ENCODE results near the gene DCLK2.
"Not testable (repeated sequence)": the region's sequence is repeated elsewhere in the genome, so short reads cannot be mapped to it uniquely, and the experiment has no call there.

DCLK2 gene

DNA sequence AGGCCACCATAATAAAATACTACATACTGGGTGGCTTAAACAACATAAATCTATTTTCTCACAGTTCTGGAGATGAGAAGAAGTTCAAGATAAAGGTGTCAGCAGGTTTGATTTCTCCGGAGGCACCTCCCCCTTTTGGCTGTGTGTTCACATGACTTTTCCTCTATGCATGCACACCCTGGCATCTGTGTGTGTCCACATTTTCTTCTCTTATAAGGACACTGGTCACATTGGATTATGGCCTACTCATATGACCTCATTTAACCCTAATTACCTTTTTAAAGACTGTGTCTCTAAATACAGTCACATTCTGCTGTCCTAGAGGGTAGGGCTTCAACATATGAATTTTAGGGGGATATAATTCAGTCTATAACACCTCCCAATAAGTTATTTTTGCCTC, 79.8 kb downstream of the DCLK2 start:
- no peak for DNase-seq

DNA sequence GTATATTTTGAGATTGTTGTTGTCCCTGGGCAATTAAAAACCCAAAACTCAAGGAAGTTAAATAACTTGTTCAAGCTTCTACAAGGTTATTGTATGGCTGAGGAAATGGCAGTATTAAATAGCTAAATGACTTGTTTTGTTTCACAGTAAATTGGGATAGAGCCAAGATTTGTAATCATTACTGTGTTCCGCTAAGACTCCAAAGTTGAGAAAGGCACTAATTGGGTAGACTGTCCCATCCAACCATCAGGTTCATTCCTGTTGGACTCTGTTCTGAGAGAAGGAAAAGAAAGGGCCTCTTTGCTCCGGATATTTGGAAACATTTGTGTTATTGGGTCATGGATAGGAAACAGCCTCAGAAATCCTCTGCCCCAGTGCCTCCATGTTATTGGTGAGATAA, 82.2 kb downstream of the DCLK2 start:
- no peak for DNase-seq

DNA sequence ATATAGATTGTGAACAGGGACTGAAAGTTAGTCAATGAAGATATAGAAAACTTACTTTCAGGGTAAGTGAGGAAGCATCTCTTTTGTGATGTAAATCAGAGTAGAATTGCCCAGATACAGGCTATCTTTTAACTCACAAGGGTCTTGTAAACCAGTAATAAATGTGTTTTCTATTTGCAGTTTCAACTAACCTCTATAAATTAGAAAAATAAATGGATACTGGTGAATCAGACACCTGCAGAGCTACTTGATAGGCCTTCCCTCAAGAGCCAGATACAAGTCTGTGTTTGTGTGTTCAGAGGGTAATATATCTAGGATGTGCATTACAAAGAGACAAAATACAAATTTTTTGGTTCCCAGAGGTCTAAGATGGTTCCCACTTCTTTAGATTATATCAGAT, 82.9 kb downstream of the DCLK2 start:
- no peak for DNase-seq

DNA sequence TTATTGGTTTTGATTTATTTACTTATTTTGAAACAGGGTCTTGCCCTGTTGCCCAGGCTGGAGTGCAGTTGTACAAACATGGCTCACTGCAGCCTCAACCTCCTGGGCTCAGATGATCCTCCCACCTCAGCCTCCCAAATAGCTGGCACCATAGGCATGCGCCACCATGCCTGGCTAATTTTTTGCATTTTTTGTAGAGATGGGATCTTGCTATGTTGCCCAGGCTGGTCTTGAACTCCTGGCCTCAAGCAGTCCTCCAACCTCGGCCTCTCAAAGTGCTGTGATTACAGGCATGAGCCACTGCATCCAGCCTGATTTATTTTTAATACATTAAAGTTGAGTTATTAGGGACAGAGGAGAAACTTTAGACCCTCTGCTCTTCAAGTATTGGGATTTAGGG, 83.8 kb downstream of the DCLK2 start:
- DNase-seq = not testable (repeated sequence)

DNA sequence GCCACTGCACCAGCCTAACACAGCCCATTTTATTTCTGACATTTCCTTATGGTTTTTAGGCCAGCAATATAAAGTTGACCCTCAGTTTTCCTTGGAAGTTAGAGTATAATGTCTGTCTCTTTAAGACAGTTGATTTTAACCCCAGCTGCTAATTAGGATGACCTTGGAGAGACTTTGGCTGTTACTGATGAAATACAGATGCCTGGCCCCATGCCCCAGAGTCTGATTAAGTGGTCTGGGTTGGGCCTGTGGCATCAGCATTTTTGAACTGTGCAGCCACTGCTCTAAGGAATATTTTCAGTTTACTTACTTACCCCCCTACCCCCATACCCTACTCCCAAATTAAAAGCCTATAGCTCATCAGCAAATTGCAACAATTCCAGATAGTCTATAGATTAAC, 85.8 kb downstream of the DCLK2 start:
- no peak for DNase-seq

DNA sequence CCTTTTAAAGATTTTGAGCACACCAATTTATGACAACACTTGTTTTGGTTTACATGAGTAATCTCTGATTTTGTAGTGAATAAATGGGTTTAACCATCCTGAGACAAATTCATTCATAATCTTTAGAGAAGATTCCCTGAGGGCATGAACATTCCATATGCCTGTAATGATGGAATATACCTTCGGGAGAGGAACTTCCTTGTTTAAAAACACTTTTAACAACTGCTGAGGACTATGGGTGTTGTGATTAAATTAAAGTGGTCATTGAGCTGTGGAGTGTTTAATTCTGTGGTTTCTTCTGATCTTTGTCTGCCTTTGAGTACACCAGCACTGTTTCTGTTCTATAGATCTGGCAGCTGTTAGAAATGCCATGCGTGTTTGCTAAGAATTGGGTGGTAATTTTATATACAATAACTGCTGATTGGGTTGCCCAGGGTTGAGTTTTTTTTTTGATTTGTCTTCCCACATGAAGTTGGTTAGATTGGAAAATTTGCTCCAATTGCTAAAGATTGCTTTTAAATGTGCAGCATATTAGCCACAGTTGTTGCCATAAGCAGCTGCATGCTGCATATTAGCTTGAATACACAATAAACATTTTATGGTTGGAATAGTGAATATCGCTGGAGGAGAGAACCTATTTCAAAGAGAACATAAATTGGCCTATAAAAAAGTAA, 86.8 kb downstream of the DCLK2 start:
- DNase-seq = peak; percentile 52

DNA sequence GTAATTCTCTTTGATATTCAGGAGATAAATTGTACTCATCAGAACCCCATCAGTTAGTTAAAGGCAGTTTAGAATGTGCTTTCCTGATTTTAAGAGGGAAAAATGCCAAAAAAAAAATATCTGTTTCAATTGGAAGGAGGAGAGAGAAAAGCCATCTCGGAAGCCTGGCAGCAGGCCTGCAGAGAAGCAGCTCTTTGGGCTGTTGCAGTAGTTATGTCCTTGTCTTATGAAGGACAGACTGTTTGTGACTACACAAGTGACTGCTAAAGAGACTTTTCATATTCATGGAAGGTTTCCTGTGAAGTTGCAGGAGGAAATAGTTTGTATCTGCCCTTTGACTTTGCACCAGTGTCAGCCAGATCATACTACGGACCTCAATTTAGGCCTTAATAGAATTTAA, 88.8 kb downstream of the DCLK2 start:
- DNase-seq = no peak

DNA sequence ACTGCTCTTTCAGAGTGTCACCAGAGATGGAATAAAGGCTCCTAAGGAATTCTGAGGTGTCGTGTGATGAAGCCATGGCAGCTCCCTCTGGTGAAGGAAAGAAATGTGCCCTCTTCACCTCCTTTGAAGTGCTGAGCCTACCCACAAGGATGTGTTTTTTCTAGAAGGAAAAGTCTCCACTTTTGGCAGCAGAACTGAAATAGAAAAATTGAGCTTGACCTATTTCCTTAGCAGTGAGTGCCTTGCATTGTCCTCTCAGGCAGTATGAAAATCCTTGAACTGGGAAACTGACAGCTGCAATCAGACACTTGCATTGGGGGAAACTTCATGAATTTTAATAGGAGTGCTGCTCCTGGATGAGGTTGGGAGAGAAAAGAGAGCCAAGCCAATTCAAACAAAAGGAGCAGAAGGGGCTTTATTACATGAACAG, 95.2 kb downstream of the DCLK2 start:
- peak; percentile 57 for DNase-seq

DNA sequence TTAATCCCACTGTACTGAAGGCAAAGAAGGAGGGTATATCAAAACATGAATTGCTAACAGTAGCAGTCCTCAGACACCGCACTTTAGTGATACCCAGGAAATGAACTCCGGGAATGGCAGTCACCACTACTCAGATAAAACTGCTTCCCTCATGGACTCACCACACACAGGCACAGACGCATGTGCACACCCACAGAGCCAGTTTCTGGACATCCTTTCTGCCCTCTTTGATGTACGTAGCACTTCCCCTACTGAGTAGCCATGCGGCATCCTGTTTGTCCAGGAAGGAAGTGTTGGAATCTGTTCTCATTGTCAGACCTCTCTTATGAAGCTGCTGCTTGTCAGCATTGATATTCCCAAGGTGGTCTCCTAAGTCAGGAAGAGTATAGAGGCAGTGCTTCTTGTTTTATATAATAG, 95.7 kb downstream of the DCLK2 start:
- DNase-seq = peak; percentile 68

DNA sequence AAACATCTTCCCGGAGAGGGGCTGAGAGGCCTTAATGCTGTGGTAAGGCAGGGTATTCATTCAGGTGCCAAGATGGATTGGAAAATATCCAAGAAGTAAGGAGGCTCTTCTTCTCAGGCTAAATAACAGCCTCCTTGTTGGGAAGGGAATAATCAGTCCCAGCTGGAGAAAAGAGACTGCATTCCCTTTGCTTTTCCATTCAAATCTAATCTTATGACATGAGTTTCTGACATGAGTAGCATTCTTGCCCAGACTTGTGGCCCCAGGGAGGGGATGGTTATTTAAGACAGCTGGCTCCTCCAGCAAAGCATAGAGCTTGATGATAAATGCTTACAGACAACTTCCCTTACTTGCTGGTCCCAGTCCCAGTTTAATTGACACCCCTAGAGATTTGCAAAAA, 98.3 kb downstream of the DCLK2 start:
- DNase-seq = peak; percentile 85

DNA sequence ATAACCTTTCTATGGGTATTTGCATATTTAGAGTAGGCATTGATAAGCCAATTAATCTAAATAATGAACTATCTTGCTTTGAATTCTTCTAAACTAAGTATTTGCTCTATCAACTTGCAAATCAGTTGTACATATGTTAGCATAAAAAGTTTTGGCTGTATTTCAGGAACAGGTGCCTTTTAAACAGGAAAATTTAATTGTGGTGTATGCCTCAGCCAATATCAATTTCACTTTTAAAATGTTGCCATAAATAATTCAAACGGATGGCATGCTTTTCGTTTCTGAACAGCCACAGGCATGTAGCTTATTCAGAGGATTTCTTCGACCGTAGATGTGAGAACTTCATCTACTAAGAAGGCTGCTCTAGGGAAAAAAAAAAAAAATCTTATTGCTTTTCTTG, 99.9 kb downstream of the DCLK2 start:
- DNase-seq = peak; percentile 23

DNA sequence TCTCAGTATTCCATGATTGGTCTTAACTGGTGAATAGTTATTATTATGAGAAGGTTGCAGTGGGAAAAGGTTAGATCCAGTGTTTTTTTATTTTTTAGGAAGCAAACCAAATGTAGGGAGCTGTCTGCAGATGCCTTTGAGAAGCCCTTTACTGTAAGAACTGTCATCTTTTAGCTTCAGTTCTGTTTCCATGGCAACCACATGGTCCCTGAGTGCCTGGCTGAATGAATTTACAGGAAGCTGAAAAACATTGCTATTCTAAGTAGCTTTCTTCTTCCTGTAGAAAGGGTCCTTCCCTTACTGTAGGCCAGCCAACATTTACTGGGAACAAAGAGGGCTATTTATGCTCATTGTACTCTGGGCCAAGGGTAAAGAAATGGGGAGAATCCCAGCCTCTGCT, 103.3 kb downstream of the DCLK2 start:
- DNase-seq = no peak

DNA sequence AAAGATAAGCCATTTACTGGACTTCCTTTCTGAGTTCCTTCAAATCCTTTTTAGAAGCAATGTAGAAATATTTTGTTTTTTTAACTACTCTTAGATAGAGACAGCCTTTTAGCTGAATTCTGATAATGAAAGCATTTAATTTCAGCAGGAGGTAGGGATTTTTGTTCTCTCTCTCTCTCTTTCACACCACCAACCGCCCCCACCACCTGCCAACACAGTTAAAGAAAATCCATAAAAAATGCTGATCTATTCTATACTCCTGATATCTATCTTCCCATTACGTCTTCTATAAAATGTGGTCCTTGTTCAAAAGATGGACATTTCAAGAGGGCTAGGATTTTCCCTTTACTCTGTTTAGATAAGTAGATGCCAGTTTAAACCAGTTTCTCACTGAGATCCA, 104.5 kb downstream of the DCLK2 start:
- no peak for DNase-seq

DNA sequence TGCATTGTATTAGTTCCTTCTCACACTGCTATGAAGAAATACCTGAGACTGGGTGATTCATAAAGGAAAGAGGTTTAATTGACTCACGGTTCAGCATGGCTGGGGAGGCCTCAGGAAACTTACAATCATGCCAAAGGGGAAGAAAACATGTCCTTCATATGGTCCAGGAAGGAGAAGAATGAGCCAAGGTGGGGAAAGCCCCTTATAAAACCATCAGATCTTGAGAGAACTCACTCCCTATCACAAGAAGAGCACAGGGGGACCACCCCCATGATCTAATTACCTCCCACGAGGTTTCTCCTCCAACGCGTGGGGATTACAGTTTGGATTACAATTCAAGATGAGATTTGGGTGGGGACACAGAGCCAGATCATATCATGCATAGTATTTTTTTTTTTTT, 106.8 kb downstream of the DCLK2 start:
- DNase-seq = not testable (repeated sequence)

DNA sequence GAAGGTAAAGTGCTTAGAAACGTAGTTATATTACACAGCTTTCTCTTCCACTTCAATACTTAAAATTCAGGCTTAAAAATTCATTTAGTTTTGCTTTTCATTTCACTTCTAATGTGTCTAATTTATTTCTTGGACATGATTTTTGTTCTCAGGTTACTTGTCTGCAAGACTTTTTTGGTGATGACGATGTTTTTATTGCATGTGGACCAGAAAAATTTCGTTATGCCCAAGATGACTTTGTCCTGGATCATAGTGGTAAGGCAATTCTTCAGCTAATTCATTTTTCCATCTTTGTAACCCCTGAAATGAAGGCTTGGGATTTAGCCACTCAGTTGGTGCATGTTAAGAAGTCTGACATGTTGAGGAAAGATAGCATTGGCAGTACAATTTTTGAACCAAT, 114.7 kb downstream of the DCLK2 start:
- DNase-seq = no peak

DNA sequence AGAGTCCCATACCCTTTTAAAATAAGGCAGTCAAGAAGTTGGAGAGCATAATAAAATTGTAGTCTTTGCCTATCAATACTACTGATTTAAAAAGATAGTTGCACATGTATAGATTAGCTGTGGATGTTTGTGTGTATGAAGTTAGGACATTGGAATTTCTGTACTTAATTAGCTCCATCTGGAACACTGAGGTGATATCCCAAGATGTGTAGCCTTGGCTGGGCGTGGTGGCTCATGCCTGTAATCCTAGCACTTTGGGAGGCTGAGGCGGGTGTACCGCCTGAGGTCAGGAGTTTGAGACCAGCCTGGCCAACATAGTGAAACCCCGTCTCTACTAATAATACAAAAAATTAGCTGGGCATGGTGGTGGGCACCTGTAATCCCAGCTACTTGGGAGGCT, 119.0 kb downstream of the DCLK2 start:
- not testable (repeated sequence) for DNase-seq

DNA sequence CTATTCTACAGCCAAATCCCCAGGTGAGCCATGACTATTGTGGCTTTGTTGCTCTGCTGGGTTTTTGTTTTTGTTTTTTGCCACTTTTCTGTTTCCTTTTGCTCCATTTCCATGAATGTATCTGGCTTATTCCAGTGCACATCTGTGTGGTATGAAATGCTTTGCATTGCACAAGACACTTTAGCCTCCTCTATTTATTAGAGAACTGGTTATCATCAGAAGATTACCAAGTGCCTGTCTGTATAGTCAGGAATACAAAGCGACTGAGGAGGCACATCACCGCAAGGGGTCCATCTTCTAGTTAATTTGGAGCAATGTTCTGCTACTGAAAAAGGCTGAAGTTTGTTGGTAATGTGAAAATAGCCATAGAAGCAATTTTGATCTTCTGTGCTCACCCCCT, 120.8 kb downstream of the DCLK2 start:
- DNase-seq = no peak

DNA sequence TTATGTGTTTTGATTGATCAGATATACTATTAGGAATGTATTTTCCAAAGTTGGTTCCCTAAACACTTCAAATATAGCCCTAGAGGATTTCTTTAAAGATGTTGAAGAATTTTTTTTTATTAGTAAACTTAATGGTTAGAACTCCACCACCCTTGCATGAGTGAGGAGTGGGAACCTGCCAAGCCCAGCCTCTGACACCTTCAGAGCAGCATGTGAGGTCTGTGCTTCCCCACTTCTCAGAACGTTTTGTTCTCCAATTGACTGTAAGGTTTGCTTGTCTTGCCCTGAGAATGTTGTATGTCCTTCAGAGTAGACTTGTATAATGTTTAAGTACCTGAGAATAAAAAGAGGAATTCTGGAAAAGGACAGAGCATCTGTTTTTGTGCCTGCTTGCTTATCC, 126.8 kb downstream of the DCLK2 start:
- no peak for DNase-seq

DNA sequence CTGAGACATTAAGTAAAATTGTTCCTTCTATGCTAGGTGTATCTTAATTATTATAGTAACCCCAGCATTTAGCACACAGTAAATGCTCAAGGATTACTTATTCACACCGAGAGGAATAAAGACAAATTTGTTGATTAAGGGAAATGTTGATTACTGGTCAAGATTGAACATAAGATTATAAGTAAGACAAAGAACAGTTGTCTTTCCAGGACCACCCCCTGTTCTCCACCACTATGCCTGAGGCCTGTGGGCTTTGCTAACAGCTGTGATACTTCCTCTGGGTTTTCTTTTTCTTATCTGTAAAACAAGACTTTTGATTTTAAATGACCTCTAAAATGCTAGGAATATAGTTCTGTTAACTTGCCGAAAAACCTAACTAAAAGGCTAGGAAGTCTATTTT, 128.0 kb downstream of the DCLK2 start:
- DNase-seq = no peak

DNA sequence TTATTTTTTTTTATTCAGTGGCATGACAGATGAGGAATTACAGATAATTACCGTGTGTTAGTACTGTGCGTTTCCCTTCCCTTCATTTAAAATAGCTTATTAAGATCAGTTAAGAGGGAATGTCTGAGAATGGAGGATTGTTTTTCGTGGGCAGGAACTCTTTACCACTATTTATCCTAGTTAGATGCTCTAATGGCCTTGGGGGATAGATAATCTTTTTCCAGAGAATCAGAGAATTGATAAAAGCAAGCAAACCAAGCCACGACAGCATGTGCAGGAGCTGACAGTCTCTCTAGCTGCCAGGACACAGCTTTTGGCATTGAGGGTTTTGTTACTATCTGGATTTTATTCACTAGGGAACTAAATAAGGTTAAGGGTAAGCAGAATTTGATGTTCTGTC, 128.7 kb downstream of the DCLK2 start:
- no peak for DNase-seq

DNA sequence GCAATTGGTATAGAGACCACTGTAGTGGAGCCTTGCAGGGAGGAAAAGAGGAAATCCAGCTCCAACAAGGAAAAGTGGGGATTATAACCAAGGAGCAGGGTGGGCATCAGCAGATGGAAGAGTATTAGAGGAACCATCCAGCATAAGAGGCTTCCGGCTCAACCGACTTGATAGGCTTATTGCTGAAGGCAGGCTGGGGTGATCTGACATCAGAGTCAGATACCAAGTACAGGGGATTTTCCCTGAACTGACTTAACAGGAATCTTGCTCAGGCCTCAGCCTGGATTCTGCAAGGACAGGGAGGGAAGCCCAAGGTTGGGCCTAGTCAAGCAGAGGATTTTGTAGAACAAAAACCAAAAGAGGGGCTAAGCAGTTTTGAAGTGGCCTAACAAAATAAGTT, 129.6 kb downstream of the DCLK2 start:
- no peak for DNase-seq

DNA sequence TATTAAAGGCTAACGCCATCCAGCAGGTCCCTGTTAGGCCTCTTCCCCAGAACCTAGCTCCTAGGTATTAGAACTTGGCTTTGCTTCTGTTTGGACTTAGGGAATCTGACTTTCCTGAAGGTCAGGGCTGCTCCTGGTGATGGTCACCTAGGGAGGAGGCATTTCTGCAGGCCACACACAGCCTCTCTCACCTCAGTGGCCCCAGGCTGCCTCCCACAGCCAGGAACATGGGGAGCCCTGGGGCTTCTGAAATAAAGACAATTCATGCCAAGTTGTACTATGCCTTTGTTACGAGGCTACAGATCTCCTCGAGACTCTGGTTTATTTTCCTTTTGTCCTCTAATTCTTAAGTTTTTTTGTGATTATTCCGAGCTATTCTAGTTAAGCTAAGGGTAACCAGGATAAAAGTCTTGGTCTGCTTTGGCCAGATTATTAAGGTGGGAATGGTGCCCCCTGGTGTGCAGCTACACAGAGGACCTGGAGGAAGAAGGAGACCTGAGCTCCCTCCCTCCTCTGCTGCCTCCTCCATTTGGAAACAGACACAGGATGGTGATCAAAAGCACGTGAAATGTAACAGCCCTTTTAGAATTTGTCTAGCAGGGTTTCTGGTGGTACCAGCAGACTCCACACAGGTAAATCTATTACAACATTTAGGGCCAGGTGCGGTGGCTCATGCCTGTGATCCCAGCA, 131.0 kb downstream of the DCLK2 start:
- no peak for DNase-seq

DNA sequence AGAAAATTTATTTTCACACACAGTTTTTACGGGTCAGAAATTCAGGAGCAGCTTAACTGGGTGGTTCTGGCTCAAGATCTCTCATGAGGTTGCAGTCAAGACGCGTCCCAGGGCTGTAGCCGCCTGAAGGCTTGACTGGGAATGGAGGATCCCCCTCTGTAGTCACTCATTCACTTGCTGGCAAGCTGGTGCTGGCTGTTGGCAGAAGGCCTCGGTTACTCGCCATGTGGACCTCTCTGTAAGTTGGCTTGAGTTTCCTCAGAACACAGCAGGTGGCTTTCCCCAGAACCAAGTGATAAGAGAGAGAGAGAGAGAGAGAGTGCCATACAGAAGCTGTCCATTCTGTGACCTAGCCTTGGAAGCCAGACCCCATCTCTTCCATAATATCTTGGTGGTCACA, 132.8 kb downstream of the DCLK2 start:
- DNase-seq = no peak

DNA sequence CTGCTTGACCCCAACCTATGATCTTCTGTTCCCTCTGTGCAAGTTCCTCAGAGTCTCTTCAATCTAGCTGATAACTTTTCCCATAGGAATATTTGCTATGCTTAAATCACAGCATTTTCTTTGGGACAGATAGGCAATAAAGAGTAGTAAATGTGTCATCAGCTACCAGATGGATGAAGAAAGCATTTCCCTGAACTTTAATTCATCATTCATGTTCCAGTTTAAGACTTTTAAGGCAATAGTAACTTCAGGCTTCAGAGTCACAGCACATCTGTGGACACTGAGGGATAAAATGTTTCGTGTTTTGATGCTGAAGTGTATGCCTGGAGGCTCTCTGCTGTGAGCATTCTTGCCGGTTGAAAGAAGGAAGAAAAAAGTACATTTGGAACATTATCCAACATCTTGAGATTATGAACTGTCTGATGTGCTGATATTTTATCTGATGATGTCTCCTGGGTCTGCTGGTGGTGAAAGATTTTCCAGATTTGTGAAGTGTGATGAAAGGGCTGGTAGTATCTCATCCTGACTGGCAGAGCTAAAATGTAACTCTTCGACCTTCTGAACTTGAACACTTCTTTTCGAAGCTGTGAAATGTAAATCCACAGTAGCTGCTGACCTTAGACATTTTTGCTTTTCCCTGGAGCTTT, 133.7 kb downstream of the DCLK2 start:
- no peak for DNase-seq

DNA sequence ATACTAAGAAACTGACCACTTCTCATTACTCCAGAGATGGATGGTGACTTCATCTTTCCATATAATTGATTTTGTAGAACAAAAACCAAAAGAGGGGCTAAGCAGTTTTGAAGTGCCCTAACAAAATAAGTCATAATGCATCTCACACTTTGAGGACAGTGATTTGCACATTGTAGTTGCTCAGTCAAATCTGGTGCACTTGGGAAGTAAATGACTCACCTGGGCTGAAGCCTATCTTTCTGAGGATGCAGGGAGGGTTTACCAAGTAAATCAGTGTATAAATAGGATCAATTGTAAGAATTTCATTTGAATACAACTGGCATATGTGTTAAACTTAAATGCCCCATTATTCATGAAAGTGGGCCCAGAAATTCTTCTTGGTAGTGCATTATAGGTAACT, 134.2 kb downstream of the DCLK2 start:
- DNase-seq = no peak

Measured in DMS79 treated with DMSO at 0.1 percent for 48 hours (cell line).